Placental pericyte (primary cell): Measurements from ENCODE around the gene POLD3. TPM values are rescaled to one million over a fixed set of nuclear protein-coding genes. Genes with fewer than 3 reads are reported as not detected.

ENCODE experiments used
- small RNA-seq: library from RNA; depleted of rRNA; stranded (forward); fragments of <200 nt; gene quantifications from one replicate; pipeline ENCODE3, GENCODE V24; 2012; ENCODE audit warnings: low replicate concordance
- total RNA-seq: library from RNA; depleted of rRNA; stranded (reverse); fragments of >200 nt; gene quantifications from 2 replicates; pipeline ENCODE4 v1.2.3, GENCODE V29; 2012

Gene POLD3, protein sequence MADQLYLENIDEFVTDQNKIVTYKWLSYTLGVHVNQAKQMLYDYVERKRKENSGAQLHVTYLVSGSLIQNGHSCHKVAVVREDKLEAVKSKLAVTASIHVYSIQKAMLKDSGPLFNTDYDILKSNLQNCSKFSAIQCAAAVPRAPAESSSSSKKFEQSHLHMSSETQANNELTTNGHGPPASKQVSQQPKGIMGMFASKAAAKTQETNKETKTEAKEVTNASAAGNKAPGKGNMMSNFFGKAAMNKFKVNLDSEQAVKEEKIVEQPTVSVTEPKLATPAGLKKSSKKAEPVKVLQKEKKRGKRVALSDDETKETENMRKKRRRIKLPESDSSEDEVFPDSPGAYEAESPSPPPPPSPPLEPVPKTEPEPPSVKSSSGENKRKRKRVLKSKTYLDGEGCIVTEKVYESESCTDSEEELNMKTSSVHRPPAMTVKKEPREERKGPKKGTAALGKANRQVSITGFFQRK
- total RNA-seq = 6.3 and 19.8 TPM in 2 replicates

GRCh38 chr11:74592441-74593362 is at the start of gene POLD3:
Gene POLD3 (plus strand): TSS chr11:74592582. CDS start chr11:74592659, 77 bp downstream.

Small RNA genes within 50 kb of the gene (small RNA-seq; reads per million reads assigned to genes)
- gene RANP3 (not detected), gene RN7SKP297 (not detected)

Other genes starting within 250 kb of the POLD3 start
- 2.8 and 7.9 TPM in 2 replicates for gene PGM2L1, start 194.1 kb upstream of the POLD3 start, total RNA-seq
- 1.3 TPM in 1 of 2 replicates, not detected in the other for gene KCNE3, start 125.0 kb upstream of the POLD3 start, total RNA-seq
- 2.4 and 5.7 TPM in 2 replicates for gene LIPT2, start 98.9 kb upstream of the POLD3 start, total RNA-seq
- gene CHRDL2, start 138.8 kb downstream of the POLD3 start, total RNA-seq = not detected in 2 replicates
- 14.9 and 28.5 TPM in 2 replicates for gene RNF169, start 156.3 kb downstream of the POLD3 start, total RNA-seq